Activated CD8-positive, alpha-beta memory T cell treated with anti-CD3 and anti-CD28 coated beads for 36 hours (primary cell): Measurements from ENCODE around the gene ANKK1. TPM values are rescaled to one million over a fixed set of nuclear protein-coding genes. Genes with fewer than 3 reads are reported as not detected.

Experiments used
- CTCF ChIA-PET: fragments of 350-600 bp; sonication (Branson Sonifier 250); formaldehyde crosslinking; loops from one replicate; lab custom pipeline; 2021; ENCODE audit warnings: antibody characterized with exemption; lab: Charles Lee
- POLR2A ChIA-PET: fragments of 350-600 bp; sonication (Branson Sonifier 250); formaldehyde crosslinking; loops from one replicate; lab custom pipeline; 2021; ENCODE audit warnings: antibody characterized with exemption; lab: Charles Lee
- total RNA-seq, 2 experiments: library from RNA; stranded (reverse); gene quantifications; one replicate each; pipeline ENCODE4 v1.2.3, GENCODE V29; 2021

Gene ANKK1
- total RNA-seq, 2 experiments from 2014 or later, result 0.08 to 0.13 TPM

- ChIA-PET POLR2A (no interaction called here), CTCF (no interaction called here)
Observed at GRCh38 chr11:113446938-113447337, 59.4 kb downstream of the ANKK1 start.

GRCh38 chr11:113447621-113448315, 60.2 kb downstream of the ANKK1 start:
- CTCF ChIA-PET, result no interaction called here
- POLR2A ChIA-PET, result no interaction called here

GRCh38 chr11:113448316-113448677, 60.7 kb downstream of the ANKK1 start:
- ChIA-PET CTCF (no interaction called here), POLR2A (no interaction called here)

GRCh38 chr11:113449743-113450142, 62.2 kb downstream of the ANKK1 start:
- CTCF ChIA-PET, result interaction anchor here (1.0 kb wide), 1 partner anchor 10 kb away, joined by 4 read pairs; no protein-coding TSS in a partner anchor
- POLR2A ChIA-PET, result no interaction called here

Other genes with a start within 250 kb of the ANKK1 start
- 10 to 100 TPM; 14.2 to 14.3 TPM for gene TTC12, start 73.2 kb upstream of the ANKK1 start, total RNA-seq
- gene DRD2, start 87.6 kb downstream of the ANKK1 start, total RNA-seq, result not detected